Right lobe of liver (tissue), 6 donors: ENCODE results near the gene SLC22A23. TPM values are rescaled to one million over a fixed set of nuclear protein-coding genes. Genes with fewer than 3 reads are reported as not detected.

ENCODE experiments used
- ATAC-seq, 4 donors: fragments of 200-7000 bp; cut with Tn5 transposase; one replicate each; pipeline ENCODE4 v1.9.1; 2020; ENCODE audit warnings: mild to moderate bottlenecking in 4 of 4, moderate library complexity in 4 of 4
- DNase-seq, 3 donors: peaks; one replicate each; pipeline ENCODE4 v3.0.0-alpha.2; 2020
- H3K27ac ChIP-seq, 3 donors: fragments of 200-600 bp; one replicate each; pipeline ENCODE4 v1.8.0; 2022
- H3K27me3 ChIP-seq, 2 donors: fragments of 200-600 bp; one replicate each; pipeline ENCODE4 v1.8.0; 2022
- H3K36me3 ChIP-seq, 4 donors: fragments of 200-600 bp; sonication (generic) in 1 of 4; one replicate each; pipeline versions ENCODE4 v1.5.1 to v1.8.0; 2017 to 2022; ENCODE audit warnings: control low read depth in 1 of 4
- H3K4me1 ChIP-seq, 4 donors: fragments of 200-600 bp; sonication (generic) in 1 of 4; one replicate each; pipeline versions ENCODE4 v1.5.1 to v1.8.0; 2017 to 2022; ENCODE audit warnings: control low read depth in 1 of 4
- H3K4me3 ChIP-seq, 3 donors: fragments of 200-600 bp; one replicate each; pipeline ENCODE4 v1.8.0; 2022
- H3K9me3 ChIP-seq, 4 donors: fragments of 200-600 bp; sonication (generic) in 1 of 4; one replicate each; pipeline versions ENCODE4 v1.5.1 to v1.8.0; 2017 to 2022; ENCODE audit warnings: control low read depth in 1 of 4
- POLR2A ChIP-seq: fragments of 450-650 bp; IDR thresholded peaks from one replicate; pipeline ENCODE4 v1.6.1; 2017; ENCODE audit warnings: antibody characterized with exemption, mild to moderate bottlenecking
- WGBS: methylation state at CpG from one replicate; pipeline ENCODE4 v1.1.6; 2018; ENCODE audit warnings: low coverage, low lambda C conversion rate; ENCODE audit not compliant: insufficient coverage; ENCODE audit errors: missing lambda C conversion rate; 5-methylcytosine and 5-hydroxymethylcytosine counted together
- intact Hi-C, 2 donors: fragments of 100-400 bp; cut with DNase I; formaldehyde crosslinking; loops; one replicate each; pipeline versions ENCODE4 v1.11.2 to v1.14.1; 2022
- total RNA-seq, 6 experiments: library from RNA; depleted of rRNA in 2 of 6; stranded (reverse); fragments of >200 nt in 2 of 6; fragmentation: NEBNext Ultra II Directional in 3 of 6; extraction: Animal tissue kit (Norgen Biotek cat#: 25700) in 3 of 6; gene quantifications; one replicate each; pipeline versions ENCODE4 v1.1.0 to v1.2.4, GENCODE V29; 2016 to 2023
- TF ChIP-seq, protein P1 (sequence below), 4 donors: fragments of 200-600 bp in 3 of 4; fragments of 450-650 bp in 1 of 4; IDR thresholded peaks; one replicate each; pipeline versions ENCODE4 v1.5.1 to v1.8.0; 2016 to 2022; ENCODE audit warnings: antibody characterized with exemption in 4 of 4, mild to moderate bottlenecking in 2 of 4
- donor health status: DM: no; HTN: yes; CAD: no.
- donor health status: DM: no; HTN: no; CAD: no.
- donor health status: DM: no; HTN: no; CAD: no.
- donor health status: DM: no; HTN: yes; CAD: no.
- donor health status: DM: no; HTN: yes; CAD: no.

The SLC22A23 gene
- total RNA-seq, 6 experiments from 2014 or later: 11.7 to 27.6 (median 16.3) TPM

DNA sequence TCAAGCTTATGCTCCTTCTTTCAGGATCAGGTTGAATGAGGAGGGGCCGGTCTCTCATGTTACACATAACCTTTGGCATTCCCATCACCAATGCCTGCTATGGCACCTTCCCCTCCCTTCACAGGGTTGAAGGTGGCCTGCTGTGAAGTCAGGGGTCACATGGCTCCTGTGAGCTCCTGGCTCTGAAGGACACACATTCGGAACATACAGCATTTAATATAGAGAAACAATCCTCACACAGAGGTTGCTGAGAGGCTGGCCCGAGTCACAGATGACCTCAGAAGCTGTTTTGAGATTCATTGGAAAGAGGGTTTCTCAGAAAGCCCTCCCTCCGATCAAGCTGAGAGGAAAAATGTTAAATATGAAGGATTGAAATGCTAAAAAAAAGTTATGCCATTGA, 116.0 kb downstream of the SLC22A23 start:
- peak; percentile 53 to 75 (median 70) for ATAC-seq
- WGBS: 62% methylated on average over 4 of the region's 4 CpGs
- peak in 1 of 3 donors; percentile 67 for DNase-seq
- H3K9me3 ChIP-seq: no peaks in the 10 kb centered on the region
- H3K4me3 ChIP-seq: no peak overlapping the region
- TF ChIP-seq POLR2A: no peak
- TF ChIP-seq, protein P1, sequence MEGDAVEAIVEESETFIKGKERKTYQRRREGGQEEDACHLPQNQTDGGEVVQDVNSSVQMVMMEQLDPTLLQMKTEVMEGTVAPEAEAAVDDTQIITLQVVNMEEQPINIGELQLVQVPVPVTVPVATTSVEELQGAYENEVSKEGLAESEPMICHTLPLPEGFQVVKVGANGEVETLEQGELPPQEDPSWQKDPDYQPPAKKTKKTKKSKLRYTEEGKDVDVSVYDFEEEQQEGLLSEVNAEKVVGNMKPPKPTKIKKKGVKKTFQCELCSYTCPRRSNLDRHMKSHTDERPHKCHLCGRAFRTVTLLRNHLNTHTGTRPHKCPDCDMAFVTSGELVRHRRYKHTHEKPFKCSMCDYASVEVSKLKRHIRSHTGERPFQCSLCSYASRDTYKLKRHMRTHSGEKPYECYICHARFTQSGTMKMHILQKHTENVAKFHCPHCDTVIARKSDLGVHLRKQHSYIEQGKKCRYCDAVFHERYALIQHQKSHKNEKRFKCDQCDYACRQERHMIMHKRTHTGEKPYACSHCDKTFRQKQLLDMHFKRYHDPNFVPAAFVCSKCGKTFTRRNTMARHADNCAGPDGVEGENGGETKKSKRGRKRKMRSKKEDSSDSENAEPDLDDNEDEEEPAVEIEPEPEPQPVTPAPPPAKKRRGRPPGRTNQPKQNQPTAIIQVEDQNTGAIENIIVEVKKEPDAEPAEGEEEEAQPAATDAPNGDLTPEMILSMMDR (IDR thresholded peaks at IDR 0.05): no peak
- H3K4me1 ChIP-seq: peaks cover 0 to 73% (median 9%) of the 10 kb centered on the region in 4 donors
- no peaks in the 10 kb centered on the region for H3K36me3 ChIP-seq
- H3K27ac ChIP-seq: peak overlapping the region; percentile 7 to 92 (median 60)
- intact Hi-C loops: no loop called here
- H3K27me3 ChIP-seq: no peaks in the 10 kb centered on the region

DNA sequence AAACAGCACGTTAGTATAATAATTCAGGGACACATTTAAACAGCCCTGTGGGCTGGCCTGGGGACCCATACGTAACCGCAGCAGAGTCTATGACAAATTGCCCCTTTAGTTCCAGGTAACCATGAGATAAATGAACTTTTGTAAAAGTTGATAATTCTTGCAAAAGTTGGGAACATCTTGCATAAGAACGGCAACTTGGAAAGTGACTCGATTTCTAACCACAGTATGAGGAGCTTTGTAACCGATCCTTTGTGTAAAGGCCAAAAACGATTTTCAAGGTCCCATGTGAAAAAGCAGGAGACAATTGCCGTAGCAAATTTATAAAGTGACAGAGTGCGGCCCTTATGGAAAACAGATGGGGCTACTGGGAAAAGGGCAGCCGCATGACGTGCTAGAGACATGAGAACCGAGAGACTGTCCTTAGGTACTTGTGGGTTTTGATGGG, 116.5 kb downstream of the SLC22A23 start:
- Histone ChIP-seq H3K4me1 (peaks cover 0 to 70% (median 10%) of the 10 kb centered on the region in 4 donors), H3K36me3 (no peaks in the 10 kb centered on the region), H3K27me3 (no peaks in the 10 kb centered on the region), H3K4me3 (no peak overlapping the region), H3K27ac (peak overlapping the region; percentile 7 to 92 (median 60)), H3K9me3 (no peaks in the 10 kb centered on the region)
- ATAC-seq: peak; percentile 20 to 75 (median 67)
- 45% methylated on average over 9 of the region's 12 CpGs for WGBS
- no peak for DNase-seq
- intact Hi-C loops: no loop called here
- TF ChIP-seq POLR2A: no peak
- TF ChIP-seq, protein P1 (IDR thresholded peaks at IDR 0.05): no peak

DNA sequence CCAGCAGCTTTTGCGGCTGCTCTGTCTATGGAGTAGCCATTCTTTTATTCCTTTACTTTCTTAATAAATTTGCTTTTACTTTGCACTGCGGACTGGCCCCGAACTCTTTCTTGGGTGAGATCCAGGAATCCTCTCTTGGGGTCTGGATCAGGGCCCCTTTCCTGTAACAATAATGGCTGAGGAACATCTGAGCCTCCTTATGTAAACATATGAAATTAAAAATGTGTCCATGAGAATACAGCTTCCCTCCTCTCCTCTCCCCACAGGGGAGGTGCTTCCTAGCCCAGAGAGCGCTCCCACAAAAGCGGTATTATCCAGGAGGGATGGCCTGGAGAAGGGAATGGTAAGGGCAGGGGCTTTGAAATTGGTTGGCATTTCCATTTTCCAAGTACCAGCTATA, 117.0 kb downstream of the SLC22A23 start:
- H3K27me3 ChIP-seq: no peaks in the 10 kb centered on the region
- intact Hi-C loops: no loop called here
- WGBS: 96% methylated on average over 5 of the region's 5 CpGs
- no peak overlapping the region for H3K4me3 ChIP-seq
- peaks cover 0 to 72% (median 13%) of the 10 kb centered on the region in 4 donors for H3K4me1 ChIP-seq
- no peak for DNase-seq
- no peaks in the 10 kb centered on the region for H3K9me3 ChIP-seq
- peak overlapping the region in 2 of 3 donors; percentile 60 to 92 for H3K27ac ChIP-seq
- TF ChIP-seq, protein P1 (IDR thresholded peaks at IDR 0.05): no peak
- TF ChIP-seq POLR2A: no peak
- peak in 1 of 4 donors; percentile 3 for ATAC-seq
- no peaks in the 10 kb centered on the region for H3K36me3 ChIP-seq

DNA sequence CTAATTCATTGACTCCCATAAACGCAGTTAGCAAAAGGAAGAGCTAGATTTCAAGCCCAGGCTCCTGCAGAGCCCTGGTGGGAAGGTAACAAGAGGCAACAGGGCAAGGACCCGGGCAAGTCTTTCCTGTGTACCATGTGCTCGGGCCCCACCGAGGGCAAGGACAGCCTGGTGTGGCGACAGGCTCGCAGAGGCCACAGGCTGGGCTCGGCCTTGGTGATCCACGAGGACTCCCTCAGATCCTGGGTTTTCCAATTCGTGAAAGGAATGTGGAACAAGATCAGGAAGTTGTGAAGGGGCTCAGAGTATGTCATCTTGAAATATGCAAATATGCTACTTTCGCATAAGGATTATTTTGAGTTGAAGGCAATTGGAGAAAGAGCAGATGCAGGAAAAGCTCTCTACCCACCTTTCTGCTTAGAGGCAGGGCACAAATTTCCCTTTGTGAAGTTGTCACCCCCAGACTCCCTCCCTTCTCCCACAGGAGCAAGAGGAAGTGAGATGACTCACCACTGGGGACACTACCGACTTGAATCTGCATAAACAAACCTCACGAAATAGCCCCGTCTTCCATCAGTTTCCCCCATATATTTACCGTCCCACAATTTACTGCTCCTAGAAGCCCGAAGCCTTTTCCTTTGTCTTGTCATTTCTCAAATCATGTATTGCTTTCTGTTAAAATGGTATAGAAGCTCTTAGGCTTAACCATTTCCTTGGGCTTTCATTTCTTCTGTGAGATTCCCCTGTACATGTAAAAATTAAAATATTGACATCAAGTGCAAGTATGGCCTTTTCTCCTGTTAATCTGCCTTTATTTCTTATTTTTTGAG, 119.1 kb downstream of the SLC22A23 start:
- 61% methylated on average over 11 of the region's 15 CpGs for WGBS
- no peaks in the 10 kb centered on the region for H3K27me3 ChIP-seq
- DNase-seq (no peak), ATAC-seq (peak in 1 of 4 donors; percentile 32)
- no peaks in the 10 kb centered on the region for H3K36me3 ChIP-seq
- peak overlapping the region in 1 of 3 donors; percentile 92 for H3K27ac ChIP-seq
- no peaks in the 10 kb centered on the region for H3K9me3 ChIP-seq
- no peak for TF ChIP-seq POLR2A
- TF ChIP-seq, protein P1 (IDR thresholded peaks at IDR 0.05): peak in 1 of 4 donors; percentile 5
- intact Hi-C loops: no loop called here
- H3K4me1 ChIP-seq: peaks cover 0 to 74% (median 18%) of the 10 kb centered on the region in 4 donors
- H3K4me3 ChIP-seq: no peak overlapping the region
